HG03039 (cell line): ENCODE measurements around the gene NAV3.

ENCODE experiments used
- ATAC-seq: cut with Tn5 transposase; IDR thresholded peaks from one replicate; pipeline ENCODE4 v1.9.1; 2021; ENCODE audit warnings: mild to moderate bottlenecking, moderate library complexity; ENCODE audit not compliant: unreplicated experiment

Gene NAV3, protein sequence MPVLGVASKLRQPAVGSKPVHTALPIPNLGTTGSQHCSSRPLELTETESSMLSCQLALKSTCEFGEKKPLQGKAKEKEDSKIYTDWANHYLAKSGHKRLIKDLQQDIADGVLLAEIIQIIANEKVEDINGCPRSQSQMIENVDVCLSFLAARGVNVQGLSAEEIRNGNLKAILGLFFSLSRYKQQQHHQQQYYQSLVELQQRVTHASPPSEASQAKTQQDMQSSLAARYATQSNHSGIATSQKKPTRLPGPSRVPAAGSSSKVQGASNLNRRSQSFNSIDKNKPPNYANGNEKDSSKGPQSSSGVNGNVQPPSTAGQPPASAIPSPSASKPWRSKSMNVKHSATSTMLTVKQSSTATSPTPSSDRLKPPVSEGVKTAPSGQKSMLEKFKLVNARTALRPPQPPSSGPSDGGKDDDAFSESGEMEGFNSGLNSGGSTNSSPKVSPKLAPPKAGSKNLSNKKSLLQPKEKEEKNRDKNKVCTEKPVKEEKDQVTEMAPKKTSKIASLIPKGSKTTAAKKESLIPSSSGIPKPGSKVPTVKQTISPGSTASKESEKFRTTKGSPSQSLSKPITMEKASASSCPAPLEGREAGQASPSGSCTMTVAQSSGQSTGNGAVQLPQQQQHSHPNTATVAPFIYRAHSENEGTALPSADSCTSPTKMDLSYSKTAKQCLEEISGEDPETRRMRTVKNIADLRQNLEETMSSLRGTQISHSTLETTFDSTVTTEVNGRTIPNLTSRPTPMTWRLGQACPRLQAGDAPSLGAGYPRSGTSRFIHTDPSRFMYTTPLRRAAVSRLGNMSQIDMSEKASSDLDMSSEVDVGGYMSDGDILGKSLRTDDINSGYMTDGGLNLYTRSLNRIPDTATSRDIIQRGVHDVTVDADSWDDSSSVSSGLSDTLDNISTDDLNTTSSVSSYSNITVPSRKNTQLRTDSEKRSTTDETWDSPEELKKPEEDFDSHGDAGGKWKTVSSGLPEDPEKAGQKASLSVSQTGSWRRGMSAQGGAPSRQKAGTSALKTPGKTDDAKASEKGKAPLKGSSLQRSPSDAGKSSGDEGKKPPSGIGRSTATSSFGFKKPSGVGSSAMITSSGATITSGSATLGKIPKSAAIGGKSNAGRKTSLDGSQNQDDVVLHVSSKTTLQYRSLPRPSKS (N-terminal part only)

DNA sequence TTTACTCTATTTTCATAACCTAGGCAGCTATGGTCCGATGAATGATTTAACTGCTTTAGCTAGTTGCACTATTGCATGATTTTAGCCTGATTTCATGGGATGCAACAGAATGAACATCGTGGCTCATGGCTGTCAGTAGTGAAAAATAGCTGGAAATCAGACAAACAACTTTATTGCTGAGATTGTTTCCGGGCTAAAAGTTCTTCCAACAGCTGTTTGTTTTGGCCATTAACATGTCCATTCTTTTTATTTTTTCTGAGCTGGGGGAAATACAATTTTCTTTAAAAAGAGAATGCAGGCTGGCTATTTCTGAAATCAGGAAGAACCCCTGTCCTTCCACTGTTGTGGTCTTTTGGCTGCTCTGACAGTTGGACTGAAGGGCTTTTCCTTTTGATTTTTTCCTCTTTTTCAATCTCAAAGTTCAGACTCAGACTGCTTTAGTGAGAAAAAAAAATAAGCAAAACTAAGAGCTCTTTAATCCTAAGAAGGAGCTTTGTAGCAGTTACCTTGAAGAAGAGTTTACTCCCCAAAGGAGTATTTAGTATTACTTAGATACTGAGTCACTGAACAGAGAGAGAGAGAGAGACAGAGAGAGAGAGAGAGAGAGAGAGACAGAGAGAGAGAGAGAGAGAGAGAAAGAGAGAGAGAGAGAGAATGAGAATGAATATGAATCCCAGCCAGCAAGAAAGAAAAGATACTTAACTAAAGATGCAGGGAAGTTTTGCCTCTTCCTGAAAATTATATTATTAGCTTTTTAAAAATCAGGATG, at the start of gene NAV3:
Gene NAV3 (plus strand): TSS at position 312 of the 769 bp plus-strand sequence. CDS start 568 bp downstream, outside the sequence.
- no peak for ATAC-seq

GRCh38 chr12:77782034-77782433, 48.7 kb upstream of the NAV3 start:
- ATAC-seq: no peak

DNA sequence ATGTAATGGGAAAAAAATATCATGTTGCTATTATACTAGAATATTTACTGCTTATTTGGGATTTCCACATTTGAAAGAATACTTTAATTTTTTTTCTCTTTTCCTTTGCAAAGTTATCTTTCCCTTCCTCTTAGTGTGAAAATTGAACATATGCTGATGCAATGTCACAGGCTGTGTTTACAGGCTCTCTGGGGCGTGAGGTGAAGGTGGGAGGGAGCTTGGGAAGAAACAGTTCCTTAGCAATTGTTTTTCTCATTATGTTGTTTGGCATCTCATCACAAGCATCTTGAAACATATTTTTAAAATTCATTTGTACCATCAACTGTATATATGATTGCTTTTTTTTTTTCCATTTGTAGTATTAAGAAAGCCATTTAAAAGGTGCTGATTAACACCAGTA, 47.9 kb upstream of the NAV3 start:
- ATAC-seq: no peak

GRCh38 chr12:77785211-77785610, 45.5 kb upstream of the NAV3 start:
- no peak for ATAC-seq

- no peak for ATAC-seq
These were observed 44.0 kb upstream of the NAV3 start for GRCh38 chr12:77786675-77787074.

DNA sequence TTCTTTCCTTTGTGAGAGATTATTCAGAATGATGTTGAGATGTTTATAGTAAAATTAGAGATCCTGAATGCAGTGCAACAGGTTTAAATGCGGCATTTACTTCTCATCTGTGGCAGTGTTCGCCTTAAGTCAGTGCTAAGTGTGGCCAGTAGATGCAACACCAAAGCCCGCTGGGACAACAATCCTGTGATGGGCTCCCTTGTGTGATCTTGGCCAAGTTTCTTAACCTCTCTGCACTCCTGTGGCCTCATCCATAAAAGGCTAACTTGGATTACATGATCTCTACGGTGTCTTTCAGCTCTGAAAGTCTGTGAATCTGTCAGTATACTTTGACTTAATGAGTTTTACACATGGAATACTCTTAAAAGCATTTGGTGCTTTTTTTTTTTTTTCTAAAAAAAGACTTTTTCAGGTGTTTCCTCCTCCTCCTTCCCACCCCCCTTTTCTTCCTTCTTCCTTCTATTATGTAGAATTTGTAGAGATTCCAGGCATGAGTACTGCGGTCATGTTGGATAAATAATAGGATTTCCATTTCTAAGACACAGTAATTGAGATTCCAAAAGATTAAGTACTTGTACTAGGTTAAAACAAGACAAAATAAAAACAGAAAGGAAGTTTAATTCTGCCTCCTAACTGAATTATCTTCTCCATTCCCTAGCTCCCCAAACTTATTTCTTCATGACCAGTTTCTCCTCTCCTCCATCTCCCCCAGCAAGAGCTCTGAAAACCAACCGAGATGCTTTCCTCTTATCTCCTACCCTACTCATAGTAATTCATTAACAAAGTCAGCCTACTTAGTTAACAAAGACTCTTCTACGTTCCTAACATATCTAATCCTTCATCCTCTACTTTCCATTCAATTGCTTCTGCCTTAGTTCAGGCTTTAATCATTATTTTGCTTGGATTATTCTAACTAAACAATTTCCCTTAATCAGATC, 42.2 kb upstream of the NAV3 start:
- no peak for ATAC-seq

- ATAC-seq: no peak
These were observed 35.0 kb upstream of the NAV3 start for GRCh38 chr12:77795699-77796098.

- ATAC-seq: no peak
These were observed 33.9 kb upstream of the NAV3 start for GRCh38 chr12:77796775-77797174.

- no peak for ATAC-seq
These were observed 30.2 kb upstream of the NAV3 start for GRCh38 chr12:77800501-77800900.

DNA sequence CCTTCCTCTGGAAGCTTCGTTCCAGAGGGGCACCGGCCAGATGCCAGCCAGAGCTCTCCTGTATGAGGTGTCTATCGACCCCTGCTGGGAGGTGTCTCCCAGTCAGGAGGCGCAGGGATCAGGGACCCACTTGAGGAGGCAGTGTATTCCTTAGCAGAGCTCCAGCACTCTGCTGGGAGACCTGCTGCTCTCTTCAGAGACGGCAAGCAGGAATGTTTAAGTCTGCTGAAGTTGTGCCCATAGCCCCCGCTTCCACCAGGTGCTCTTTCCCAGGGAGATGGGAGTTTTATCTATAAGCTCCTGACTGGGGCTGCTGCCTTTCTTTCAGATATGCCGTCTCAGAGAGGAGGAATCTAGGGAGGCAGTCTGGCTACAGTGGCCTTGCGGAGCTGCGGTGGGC, 22.2 kb upstream of the NAV3 start:
- no peak for ATAC-seq

GRCh38 chr12:77813558-77813957, 17.1 kb upstream of the NAV3 start:
- ATAC-seq: no peak

- no peak for ATAC-seq
These were observed 16.3 kb upstream of the NAV3 start for GRCh38 chr12:77814386-77814785.

- peak; percentile 97 for ATAC-seq
These were observed 14.5 kb upstream of the NAV3 start for GRCh38 chr12:77816196-77816595.

- ATAC-seq: no peak
These were observed 13.4 kb upstream of the NAV3 start for GRCh38 chr12:77817276-77817675.

GRCh38 chr12:77818351-77818750, 12.3 kb upstream of the NAV3 start:
- no peak for ATAC-seq

- ATAC-seq: no peak
These were observed 8.9 kb upstream of the NAV3 start for GRCh38 chr12:77821699-77822203.

DNA sequence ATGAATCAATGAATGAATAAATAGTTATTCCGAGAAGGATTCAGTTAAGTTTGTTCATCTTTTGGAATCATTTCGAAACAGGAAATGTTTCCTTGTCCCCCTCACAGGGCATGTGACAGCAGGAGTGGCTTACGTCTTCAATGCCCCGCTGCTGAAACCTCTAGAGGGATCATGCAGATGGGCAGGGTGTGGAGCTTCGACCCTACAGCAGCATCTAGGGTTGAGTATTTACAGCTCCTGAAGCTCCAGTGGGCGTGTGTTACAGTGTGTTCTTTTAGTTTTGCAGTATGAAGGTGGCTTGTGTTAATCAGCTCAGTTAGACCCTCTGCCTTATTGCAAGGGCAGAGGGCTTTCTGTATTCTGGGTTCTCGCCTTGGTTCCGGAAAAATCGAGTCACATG, 2.6 kb downstream of the NAV3 start:
- ATAC-seq: no peak

DNA sequence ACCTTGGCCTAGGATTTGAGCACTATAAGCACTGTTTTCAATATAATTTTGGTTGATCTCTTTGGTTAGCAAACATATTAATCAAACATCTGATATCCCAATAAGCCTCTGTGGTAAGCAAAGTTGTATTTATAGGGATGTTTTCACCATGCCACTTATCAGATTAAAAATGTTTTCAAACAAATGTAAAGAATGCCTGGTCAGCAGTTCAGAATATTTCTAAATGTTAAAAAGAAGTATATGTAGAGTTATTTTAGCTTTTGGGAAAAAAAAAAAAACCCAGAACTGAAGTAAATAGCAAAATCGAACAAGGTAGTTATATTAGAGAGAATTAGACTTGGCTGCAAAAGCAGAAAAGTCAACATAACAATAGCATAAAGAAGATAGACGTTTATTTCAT, 3.9 kb downstream of the NAV3 start:
- ATAC-seq: no peak

DNA sequence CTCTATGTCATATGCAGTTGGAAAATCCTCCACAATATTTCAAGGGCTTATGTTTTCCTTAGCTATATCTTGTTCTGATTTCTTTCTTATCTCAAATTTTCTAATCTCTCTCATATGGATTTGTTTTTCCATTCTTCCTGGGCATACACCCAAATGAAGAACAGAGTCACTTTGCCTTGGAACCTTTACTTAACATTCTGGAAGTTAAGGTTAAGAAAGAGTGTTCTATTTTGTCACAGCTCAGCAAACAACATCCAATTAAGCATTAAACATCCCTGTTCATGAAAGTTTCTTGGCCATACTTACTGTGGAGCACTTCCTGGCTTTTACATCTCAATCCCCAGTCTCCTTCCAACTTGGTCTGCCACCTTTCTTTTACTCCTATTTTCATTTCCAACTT, 5.3 kb downstream of the NAV3 start:
- no peak for ATAC-seq
